Calu3 (cell line): ENCODE results near the gene BCL3. TPM values are rescaled to one million over a fixed set of nuclear protein-coding genes. Genes with fewer than 3 reads are reported as not detected.
A peak's percentile ranks its signal among the peaks of the same experiment; 100 is the strongest.
"Not testable (repeated sequence)": the region's sequence is repeated elsewhere in the genome, so short reads cannot be mapped to it uniquely, and the experiment has no call there.

Experiments used
- BruUV-seq: library from RNA; stranded (reverse); fragments of 400-500 nt; replicated peaks from 2 replicates; lab custom pipeline; 2021; lab: Mats Ljungman, UMichigan
- CTCF ChIA-PET: fragments of 300-600 bp; sonication (Branson Sonifier 250); formaldehyde crosslinking; loops from one replicate; lab custom pipeline; 2022; ENCODE audit warnings: antibody characterized with exemption; lab: Charles Lee
- DNase-seq: peaks from one replicate; pipeline ENCODE4 v3.0.0; 2022
- H3K27ac Mint-ChIP-seq: one replicate; pipeline ENCODE4 v1.8.0; 2022; ENCODE audit warnings: mixed read lengths; ENCODE audit not compliant: unreplicated experiment
- H3K27me3 Mint-ChIP-seq: one replicate; pipeline ENCODE4 v1.8.0; 2022; ENCODE audit warnings: mixed read lengths; ENCODE audit not compliant: unreplicated experiment
- H3K36me3 Mint-ChIP-seq: one replicate; pipeline ENCODE4 v1.8.0; 2022; ENCODE audit warnings: mild to moderate bottlenecking, moderate library complexity, mixed read lengths; ENCODE audit not compliant: insufficient read depth, unreplicated experiment
- H3K4me1 Mint-ChIP-seq: one replicate; pipeline ENCODE4 v1.8.0; 2022; ENCODE audit warnings: mild to moderate bottlenecking, low read depth, mixed read lengths; ENCODE audit not compliant: unreplicated experiment
- H3K4me3 Mint-ChIP-seq: one replicate; pipeline ENCODE4 v1.8.0; 2022; ENCODE audit warnings: mild to moderate bottlenecking, low read depth, moderate library complexity, mixed read lengths; ENCODE audit not compliant: unreplicated experiment
- H3K9me3 Mint-ChIP-seq: one replicate; pipeline ENCODE4 v1.8.0; 2022; ENCODE audit warnings: low read depth, mixed read lengths; ENCODE audit not compliant: unreplicated experiment
- CTCF ChIP-seq: fragments of 200-600 bp; IDR thresholded peaks from one replicate; pipeline ENCODE4 v1.8.0; 2022; ENCODE audit warnings: antibody characterized with exemption; ENCODE audit not compliant: unreplicated experiment
- intact Hi-C: fragments of 100-400 bp; cut with micrococcal nuclease; formaldehyde crosslinking; loops from one replicate; pipeline ENCODE4 v1.10.0; 2022; ENCODE audit not compliant: unreplicated experiment
- total RNA-seq: library from RNA; stranded (reverse); gene quantifications from 2 replicates; pipeline ENCODE4 v1.2.3, GENCODE V29; 2022

The BCL3 gene
- total RNA-seq, 1 experiment from 2014 or later, result 37.7 TPM

DNA sequence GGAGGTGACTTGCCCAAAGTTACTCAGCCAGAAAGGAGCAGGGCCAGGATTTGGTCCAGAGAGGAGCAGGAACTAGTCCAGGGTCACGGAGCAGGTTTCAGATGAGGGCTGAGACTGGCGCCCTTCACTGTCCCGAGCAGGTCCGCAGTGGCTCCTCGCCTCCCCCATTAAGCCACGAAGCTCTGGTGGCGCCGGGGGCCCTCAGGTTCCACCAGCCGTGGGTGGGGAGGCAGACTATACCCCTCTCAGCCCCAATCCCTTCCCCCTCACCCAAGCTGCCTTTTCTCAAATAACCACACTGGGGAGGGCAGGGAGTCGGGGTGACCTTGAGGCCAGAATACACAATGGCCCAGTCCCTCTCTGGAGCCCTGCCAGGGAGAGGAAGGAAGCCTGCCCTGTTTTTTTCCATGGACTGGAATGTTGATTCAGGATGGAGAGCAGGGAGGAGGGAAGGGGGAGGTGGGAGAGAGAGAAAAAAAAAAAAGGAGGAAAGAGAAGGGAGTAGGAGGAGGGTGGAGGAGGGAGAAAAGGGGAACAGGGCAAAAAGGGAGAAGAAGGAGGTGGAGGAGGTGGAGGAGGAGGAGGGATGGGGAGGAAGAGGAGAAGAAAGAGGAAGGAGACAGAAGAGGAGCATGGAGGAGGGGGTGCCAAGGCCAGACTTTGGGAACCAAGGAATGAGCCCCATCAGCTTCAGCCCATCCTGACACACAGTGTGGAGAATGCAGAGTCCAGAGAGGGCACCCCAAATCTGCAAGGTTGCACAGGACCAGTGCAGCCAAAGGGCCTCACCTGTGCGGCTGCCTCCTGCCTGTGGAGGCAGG, 29.9 kb upstream of the BCL3 start:
- peaks cover 33% of the 10 kb centered on the region for H3K4me1 Mint-ChIP-seq
- BruUV-seq, result no TSS peak
- peak; percentile 41 for DNase-seq
- TF ChIP-seq CTCF, result no peak
- H3K27me3 Mint-ChIP-seq, result no peaks in the 10 kb centered on the region
- H3K4me3 Mint-ChIP-seq, result no peak overlapping the region
- H3K36me3 Mint-ChIP-seq, result peaks cover 11% of the 10 kb centered on the region
- peak overlapping the region; percentile 44 for H3K27ac Mint-ChIP-seq
- H3K9me3 Mint-ChIP-seq, result no peaks in the 10 kb centered on the region
- intact Hi-C loops, result no loop called here
- CTCF ChIA-PET, result interaction anchor here (0.7 to 1.6 kb wide), 4 partner anchors 23 to 52 kb away, joined by 3 to 5 read pairs (median 4); no protein-coding TSS in a partner anchor

- DNase-seq, result no peak
- H3K27ac Mint-ChIP-seq, result no peak overlapping the region
- peaks cover 39% of the 10 kb centered on the region for H3K4me1 Mint-ChIP-seq
- BruUV-seq, result no TSS peak
- intact Hi-C loops, result no loop called here
- H3K9me3 Mint-ChIP-seq, result no peaks in the 10 kb centered on the region
- no peak overlapping the region for H3K4me3 Mint-ChIP-seq
- H3K36me3 Mint-ChIP-seq, result peaks cover 11% of the 10 kb centered on the region
- TF ChIP-seq CTCF, result no peak
- CTCF ChIA-PET, result interaction anchor here (1.6 kb wide), 1 partner anchor 51 kb away, joined by 3 read pairs; no protein-coding TSS in a partner anchor
- no peaks in the 10 kb centered on the region for H3K27me3 Mint-ChIP-seq
Measured at GRCh38 chr19:44719262-44719701, 29.2 kb upstream of the BCL3 start.

- peaks cover 50% of the 10 kb centered on the region for H3K4me1 Mint-ChIP-seq
- CTCF ChIA-PET, result interaction anchor here (7.9 kb wide), 1 partner anchor 52 kb away, joined by 223 read pairs; no protein-coding TSS in a partner anchor
- H3K4me3 Mint-ChIP-seq, BruUV-seq, H3K27ac Mint-ChIP-seq, H3K36me3 Mint-ChIP-seq, H3K27me3 Mint-ChIP-seq, DNase-seq, H3K9me3 Mint-ChIP-seq: not testable (repeated sequence)
- intact Hi-C loops, result loop anchor here (5.0 to 10.0 kb wide), 2 partner anchors 33 to 124 kb away; partner anchors contain the start of gene NECTIN2
Measured at GRCh38 chr19:44720396-44720795, 28.1 kb upstream of the BCL3 start.

DNA sequence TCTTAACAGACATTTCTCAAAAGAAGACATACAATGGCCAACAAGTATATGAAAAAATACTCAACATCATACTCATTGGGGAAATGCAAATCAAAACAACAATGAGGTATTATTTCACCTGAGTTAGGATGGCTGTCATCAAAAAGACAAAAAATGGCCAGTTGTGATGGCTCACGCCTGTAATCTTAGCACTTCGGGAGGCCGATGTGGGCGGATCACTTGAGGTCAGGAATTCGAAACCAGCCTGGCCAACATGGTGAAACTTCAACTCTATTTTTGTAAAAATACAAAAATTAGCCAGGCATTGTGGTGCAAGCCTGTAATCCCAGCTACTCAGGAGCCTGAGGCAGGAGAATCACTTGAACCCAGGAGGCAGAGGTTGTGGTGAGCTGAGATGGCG, 27.6 kb upstream of the BCL3 start:
- no TSS peak for BruUV-seq
- H3K27ac Mint-ChIP-seq, result no peak overlapping the region
- H3K27me3 Mint-ChIP-seq, result no peaks in the 10 kb centered on the region
- no peak for DNase-seq
- peaks cover 6% of the 10 kb centered on the region for H3K36me3 Mint-ChIP-seq
- CTCF ChIA-PET, result interaction anchor here (7.9 kb wide), 1 partner anchor 52 kb away, joined by 223 read pairs; no protein-coding TSS in a partner anchor
- no peaks in the 10 kb centered on the region for H3K9me3 Mint-ChIP-seq
- intact Hi-C loops, result loop anchor here (5.0 to 10.0 kb wide), 2 partner anchors 34 to 124 kb away; partner anchors contain the start of gene NECTIN2
- no peak overlapping the region for H3K4me3 Mint-ChIP-seq
- no peak for TF ChIP-seq CTCF
- H3K4me1 Mint-ChIP-seq, result peaks cover 56% of the 10 kb centered on the region

GRCh38 chr19:44721369-44721768, 27.1 kb upstream of the BCL3 start:
- H3K4me3 Mint-ChIP-seq, H3K9me3 Mint-ChIP-seq, DNase-seq, H3K27me3 Mint-ChIP-seq, H3K27ac Mint-ChIP-seq, BruUV-seq: not testable (repeated sequence)
- H3K36me3 Mint-ChIP-seq, result peaks cover 10% of the 10 kb centered on the region
- CTCF ChIA-PET, result interaction anchor here (7.9 kb wide), 1 partner anchor 51 kb away, joined by 223 read pairs; no protein-coding TSS in a partner anchor
- peaks cover 60% of the 10 kb centered on the region for H3K4me1 Mint-ChIP-seq
- intact Hi-C loops, result loop anchor here (5.0 to 10.0 kb wide), 2 partner anchors 34 to 123 kb away; partner anchors contain the start of gene NECTIN2
